Activated CD8-positive, alpha-beta memory T cell treated with anti-CD3 and anti-CD28 coated beads, Interleukin-2, amount 50 U/mL, for 24 hours (primary cell): Measurements from ENCODE around the gene DCAF8.

Experiments
- DNase-seq: peaks from one replicate; pipeline ENCODE4 v3.0.0-alpha.2; 2020; ENCODE audit errors: extremely low read depth

DCAF8 gene

DNA sequence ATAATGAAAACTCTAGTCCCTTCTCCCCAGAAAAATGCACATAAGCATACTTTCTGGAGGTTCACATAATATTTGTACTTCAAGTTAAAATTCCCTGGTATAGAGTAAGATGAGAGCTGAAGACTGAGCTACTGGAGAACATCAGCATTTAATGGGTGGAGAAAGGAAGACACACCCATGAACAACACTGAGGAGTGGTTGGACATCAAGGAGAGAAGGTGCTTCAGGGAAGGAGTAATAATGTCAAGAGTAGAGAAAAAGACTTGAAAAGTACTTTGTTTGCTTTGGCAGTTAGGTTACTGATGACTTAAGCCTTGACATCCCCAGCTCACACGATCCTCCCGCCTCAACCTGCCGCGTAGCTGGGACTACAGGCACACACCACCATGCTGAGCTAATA, 35.3 kb downstream of the DCAF8 start:
- no peak for DNase-seq

DNA sequence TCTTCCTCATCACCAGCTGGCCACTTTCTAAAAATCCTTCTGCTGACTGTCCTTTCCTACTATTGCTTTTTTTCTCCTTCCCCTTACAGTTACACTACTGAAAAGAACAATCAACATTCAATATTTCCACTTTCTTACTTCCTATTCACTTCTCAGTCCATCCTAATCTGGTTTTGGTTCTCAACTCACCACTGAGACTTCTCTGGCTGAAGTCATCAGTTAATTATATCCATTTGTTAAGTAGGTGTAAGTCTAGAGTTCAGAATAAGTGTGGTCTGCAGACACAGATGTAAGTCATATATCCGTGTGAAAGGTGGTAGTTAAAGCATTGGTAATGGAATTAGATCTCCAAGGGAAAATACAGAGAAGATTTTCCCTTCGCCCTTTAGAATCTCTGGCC, 35.7 kb downstream of the DCAF8 start:
- DNase-seq, result no peak

DNA sequence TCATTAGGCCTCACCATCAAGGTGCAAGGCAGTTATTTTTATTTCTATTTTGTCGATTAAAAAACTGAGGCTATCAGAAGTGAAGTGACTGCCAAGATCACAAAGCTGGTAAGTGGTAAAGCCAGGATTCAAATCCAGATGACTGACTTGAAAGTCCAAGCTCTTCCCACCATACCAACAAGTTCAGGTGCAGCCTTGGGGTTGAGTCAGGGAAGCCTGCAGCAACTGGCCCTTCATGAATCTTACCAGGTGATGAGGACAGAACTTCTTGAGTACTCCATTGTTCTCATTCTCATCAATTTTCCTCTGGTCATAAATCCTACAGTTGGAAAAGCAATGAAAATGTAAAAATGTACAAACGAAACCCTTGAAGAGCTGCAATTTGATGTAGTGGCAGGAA, 37.0 kb downstream of the DCAF8 start:
- DNase-seq, result no peak

DNA sequence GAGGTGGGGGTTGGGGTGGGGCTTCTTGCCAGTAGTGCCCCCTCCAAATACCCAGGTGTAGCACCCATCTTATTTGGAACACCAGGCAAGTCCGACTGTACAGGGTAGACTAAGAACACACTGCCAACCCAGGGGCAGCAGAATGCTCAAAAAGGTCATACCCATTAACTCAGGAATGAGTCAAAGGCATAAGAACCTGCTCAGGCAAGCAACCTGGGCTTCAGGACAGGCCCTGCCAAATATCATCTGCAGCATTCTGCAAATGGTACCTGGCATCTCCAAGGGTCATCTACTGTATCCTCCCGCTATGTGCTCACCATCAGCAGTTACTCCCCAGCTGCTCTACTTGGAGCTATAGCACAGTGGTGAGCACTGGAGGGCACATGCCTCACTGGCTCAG, 37.7 kb downstream of the DCAF8 start:
- no peak for DNase-seq

DNA sequence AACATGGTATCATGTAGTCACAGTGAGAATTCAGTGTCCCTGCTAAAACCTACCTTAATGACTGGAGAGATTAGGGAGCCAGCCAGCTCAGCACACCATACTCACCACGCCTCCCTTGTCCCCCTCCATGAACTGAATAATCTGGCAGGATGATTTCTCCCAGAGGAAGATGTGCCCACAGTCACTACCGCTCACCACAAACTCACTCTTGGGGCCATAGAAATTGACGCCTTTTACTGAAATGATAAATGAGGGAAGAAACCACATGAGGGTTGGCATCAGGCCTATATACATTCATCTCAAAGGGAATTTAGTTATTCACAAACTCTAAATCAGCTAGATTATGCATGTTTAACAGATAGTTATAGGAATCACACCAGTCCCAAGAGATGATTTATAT, 39.8 kb downstream of the DCAF8 start:
- no peak for DNase-seq

DNA sequence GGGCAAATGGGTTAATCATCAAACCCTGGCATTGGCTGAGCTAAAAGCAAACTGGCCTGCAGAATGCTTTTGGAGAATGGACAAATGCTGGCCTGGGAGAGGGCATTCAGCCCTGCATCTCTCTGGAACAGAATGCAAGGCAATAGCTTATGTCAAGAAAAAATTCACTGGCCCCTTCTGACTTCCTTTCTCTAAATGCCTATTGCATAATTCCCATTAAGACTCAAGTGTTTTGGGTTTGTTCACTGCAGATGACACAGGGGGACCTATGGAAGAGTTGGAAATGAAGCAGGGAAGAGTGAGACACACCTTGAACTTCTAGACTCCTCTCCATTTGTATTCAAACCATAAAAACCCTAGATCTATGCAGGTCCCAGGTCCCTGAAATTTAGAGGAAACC, 41.3 kb downstream of the DCAF8 start:
- DNase-seq, result no peak

DNA sequence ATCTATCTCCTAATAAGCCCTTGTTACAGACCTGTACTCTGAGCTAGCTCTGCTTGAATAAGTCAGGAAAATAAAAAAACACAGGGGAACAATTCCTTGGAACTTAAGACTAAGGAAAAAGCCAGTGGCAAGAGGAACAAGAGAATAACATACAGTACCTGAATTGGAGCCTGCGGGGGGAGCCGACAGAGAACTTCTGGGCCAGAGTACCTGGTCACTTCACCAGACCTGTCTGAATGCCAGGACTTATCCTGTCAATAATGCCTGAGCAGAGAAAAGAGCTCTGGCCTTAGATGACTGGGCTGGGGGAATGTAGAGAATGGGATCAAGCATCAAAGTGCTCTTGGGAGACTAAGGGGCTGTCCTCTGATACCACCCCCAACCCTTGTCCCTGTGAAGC, 42.0 kb downstream of the DCAF8 start:
- DNase-seq, result no peak

DNA sequence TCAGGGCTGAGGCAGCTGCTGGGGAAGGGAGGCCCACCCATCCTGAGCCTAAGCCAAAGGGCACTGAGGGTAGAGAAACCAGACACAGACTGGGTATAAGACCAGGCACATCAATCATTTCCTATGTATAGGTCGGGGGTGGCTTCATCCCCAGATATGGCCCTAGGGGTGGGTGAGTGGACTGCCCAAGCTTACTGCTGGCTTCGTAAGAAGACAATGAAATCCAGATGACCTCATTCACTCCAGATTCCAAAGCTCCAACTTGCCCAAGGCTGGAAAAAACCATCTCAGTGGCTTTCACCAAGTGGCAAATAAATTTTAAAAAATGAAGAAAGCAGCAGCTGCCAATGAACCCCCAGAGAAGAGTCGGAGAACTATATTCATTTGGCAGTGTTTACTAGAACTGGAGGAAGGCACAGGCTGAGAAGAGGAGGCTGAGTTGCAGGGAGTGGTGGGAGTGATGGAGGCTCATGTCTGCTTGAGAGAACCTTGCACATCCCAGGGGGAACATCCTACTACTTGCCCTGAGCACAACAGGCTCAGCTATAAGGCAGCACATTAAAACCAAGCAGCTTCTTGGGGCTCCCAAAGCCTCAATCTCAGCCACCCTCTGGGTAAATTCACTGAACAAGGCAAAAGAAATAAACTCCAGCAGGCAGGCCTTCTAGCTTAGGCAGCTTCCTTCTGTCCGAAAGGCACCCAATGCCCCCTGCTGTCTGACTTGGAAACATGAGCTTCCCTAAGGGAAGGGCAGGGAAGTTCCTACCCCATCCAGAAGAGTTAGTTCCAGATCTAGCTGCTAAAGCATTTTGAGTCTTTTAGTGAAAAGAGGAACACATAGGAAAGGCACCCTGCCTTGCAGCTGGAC, 43.1 kb downstream of the DCAF8 start:
- no peak for DNase-seq

DNA sequence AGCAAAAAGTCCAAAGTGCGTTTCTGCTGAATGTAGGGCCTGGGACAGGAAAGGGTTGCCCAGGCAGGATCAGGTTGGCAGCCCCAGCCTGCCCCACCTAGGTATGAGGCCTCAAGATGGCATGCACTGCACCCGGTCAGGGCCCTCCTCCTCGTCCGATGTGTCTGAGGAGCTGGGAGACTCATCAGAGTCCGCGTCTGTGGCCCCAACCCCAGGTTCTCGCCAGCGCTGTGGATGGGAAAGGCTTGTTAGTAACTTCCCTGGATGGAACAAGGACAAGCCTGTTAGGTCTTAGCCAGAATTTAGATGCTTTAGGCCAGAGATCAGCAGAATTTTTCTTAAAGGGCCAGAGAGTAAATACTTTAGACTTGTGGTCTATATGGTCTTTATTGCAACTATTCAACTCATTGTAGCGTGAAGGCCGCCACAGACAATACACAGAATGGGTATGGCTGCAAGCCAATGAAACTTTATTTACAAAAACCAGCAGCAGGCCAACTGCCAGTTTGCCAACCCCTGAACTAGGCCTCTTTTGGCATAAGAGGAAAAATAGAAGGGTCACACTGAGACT, 44.8 kb downstream of the DCAF8 start:
- no peak for DNase-seq

DNA sequence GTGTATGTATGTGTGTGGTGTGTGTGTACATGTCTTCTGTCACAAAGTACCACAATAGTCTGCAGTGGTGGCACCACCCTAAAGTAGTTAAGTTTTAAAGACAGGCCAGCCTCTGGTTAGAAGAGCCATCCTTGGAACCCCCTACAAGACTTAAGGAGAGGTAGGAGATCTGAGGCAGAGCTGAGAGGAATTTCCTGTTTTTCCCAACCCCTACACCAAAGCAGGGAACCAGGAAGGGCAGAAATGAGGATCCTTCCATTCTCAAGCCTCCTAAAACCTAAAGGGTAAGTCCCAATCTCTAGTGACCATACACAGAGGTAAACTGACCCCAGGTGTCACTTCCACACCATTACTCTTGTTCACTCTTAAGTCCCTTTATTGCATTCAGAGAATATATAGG, 46.0 kb downstream of the DCAF8 start:
- DNase-seq, result no peak

DNA sequence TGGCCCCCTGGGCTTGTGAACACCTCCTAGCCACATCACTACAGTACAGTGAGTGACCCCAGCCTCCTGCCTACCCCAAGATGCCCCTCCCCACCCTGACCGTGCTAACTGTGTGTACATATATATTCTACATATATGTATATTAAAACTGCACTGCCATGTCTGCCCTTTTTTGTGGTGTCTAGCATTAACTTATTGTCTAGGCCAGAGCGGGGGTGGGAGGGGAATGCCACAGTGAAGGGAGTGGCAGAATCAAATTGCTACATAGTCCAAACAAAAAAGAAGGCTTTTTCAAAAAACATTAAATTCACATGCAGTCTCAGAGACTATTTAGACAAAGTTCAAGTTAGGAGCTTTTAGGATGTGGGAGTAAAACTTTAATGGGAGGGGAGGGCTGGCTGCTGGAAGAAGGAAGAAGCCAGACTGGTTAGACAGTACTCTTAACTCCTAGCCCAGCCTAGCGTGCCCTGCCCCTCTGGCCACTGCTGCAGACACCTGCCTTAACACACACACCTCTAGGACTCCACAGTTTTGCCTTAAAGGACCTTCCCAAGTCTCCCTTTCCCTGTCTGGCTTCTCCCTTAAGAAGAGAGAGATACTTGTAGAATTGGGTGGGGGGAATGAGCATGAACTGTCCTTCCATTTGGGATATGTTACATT, 47.7 kb downstream of the DCAF8 start:
- DNase-seq, result no peak

DNA sequence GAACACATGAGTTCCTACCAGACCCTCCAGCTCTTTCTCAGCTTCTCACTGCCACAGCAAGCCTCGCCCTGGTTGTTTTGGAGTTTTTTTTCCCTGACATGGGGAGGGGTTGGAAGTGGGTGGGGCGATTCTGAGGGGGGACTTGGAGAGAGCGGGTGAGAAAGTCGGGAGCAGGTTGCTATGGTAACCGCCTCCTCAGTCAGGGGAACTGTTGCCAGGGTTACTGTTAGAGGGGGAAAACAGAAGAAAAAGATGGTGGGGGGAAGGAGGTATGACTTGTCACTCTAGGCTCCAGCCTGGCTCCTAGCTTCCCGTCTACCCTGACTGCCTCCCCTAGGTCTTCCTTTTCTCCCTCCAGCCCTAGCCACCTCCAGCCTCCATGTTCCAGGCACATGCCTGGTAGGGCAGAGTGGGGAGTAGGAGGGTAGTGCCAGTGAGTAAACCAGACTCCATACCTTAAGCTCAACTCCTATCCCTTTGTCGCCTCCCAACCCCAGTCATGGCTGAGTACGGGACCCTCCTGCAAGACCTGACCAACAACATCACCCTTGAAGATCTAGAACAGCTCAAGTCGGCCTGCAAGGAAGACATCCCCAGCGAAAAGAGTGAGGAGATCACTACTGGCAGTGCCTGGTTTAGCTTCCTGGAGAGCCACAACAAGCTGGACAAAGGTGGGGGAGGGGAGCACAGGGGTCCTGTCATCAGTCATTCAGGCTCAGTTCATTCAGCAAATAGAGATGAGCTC, 51.1 kb downstream of the DCAF8 start:
- no peak for DNase-seq

DNA sequence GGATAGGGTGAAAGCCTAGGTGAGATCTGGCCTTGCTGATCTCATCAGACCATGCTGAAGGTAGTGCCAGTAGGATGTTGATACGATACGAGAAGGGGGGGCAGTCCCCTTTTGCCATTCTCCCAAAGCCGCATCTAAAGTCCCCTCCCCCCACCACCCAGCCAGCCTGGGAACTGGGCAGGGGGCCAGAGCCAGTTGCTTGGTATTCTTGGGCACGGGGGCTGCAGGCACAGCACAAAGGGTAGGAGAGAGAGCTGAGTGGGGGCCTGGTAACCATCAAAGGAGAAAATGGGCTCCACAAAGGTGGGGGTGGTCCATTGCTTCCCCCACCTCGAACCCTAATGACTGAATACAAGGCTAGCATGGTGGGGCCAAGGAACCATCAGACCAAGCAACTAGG, 51.8 kb downstream of the DCAF8 start:
- DNase-seq, result no peak

DNA sequence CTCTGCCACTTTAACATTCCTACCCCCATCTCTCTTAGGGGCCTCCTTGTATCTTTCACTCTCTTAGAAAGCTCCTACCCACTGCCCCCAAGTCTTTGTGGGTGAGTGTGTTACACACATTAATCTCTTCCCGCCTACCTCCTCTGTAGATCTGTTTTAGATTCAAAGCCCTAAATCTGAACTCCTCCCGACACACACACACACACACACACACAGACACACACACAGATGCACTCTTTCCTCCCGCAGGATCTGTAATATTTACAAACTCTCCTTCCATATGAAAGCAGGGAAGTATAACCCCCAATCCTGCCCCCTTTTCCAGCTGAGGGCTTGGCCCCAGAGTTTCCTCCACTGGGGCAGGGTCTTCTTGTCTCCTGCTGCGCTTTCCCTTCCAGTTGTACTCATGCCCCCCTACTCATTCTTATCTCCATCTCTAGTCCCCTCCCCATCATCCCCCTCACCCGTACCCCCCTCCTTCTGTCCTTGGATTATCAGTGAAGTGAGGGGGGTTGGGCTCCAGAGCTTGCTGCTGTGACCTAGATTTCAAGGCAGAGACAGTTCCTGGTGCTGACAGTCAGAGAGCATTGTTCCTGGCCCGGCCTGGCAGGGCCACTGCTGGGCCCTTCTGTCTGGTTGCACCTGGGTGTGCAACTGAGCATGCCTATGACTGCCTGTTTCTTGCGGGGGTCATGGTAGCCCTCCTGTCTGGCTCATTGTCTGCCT, 52.9 kb downstream of the DCAF8 start:
- DNase-seq, result no peak

DNA sequence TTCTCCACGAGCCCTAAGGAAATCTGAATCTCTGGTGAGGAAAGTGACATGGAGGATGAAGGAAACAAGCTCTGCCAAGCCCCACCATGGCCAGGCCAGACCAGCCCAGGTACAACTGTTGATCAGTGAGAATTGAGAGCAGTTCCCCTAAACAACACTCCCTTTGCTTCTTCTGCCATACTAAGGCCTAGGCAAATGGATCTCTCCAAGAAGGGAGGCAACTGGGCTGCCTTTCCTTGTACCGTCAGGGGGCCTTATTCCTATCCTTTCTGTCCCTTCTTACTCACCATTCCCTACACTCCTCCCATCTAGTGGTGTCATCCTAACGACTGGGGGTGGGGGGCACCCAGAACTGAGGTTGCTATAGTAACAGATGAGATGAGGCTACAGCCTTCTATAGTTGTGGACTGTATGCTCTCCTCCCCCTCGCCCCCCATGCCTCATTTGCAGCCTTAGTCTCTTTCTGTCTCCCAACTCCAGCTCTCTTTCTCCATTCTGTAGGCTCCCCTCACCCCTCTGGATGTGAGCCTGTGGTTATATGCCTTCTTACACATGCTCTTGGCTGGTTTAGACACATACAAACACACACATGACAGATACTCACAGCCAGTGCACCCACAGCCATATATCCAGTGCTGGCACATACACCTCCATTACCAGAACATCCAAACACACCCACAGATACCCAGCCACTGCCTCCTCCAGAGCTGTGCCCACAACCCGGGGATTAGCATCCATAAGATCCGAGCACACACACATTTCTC, 53.6 kb downstream of the DCAF8 start:
- DNase-seq, result no peak

DNA sequence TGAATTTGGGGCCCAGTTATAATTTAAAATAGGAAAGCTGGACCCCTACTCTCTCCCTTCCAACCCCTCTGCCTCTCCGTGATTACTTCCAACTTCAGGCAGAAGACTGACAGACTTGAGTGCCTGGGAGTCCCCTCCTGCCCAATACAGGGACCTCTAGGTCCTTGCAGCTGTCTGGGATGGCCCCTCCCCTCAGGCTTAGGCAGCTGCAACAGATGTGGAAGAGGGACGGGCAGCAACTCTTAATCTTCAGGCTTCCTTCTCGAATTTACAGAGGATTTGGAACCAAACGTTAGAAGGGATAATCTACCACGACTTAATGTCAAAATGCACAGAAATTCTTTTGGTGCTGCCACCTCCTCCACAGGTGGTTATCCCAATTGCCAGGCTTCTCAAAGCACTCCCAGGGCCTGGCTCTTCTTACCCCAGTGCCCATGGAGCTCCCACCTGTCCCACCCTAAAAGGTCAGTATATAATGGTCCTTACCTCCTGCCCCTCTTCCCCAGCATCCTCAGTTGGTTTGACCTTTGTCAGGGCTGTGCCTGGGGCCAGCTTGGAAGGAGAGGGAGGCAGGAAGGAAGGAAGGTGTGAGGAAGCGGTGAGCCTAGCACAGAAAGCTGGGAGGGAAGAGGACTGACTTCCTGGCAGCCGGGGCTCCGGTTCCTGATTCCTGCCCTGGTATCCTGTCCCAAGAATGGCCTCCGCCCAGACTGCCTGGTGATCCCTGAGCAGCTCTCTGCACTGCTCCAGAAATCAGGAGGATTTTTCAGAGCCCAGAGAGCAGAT, 54.4 kb downstream of the DCAF8 start:
- no peak for DNase-seq

DNA sequence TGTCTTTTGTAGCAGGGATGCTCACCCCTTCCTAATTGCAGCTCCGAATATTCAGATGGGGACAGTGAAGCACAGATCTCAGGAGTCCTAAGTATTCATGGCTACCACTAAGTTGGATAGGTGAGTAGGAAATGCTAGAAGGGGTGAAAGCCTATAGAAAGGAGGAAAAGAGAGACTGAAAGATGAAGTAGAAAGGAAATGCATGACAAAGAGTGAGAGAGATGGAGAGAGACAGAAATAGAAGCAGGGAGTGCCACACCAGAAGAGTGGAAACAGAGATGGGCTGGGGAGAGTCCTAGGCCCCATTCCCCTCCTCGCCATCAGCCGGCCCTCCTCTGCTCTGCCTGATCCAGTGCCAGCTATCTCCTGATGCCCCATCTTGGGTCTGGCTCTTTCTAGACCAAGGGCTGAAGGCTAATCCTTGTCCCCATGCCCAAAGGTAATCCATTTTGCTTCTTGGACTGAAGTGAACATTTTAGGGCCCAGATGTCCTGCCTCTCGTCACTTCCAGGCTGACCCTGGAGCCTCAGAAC, 55.2 kb downstream of the DCAF8 start:
- no peak for DNase-seq

DNA sequence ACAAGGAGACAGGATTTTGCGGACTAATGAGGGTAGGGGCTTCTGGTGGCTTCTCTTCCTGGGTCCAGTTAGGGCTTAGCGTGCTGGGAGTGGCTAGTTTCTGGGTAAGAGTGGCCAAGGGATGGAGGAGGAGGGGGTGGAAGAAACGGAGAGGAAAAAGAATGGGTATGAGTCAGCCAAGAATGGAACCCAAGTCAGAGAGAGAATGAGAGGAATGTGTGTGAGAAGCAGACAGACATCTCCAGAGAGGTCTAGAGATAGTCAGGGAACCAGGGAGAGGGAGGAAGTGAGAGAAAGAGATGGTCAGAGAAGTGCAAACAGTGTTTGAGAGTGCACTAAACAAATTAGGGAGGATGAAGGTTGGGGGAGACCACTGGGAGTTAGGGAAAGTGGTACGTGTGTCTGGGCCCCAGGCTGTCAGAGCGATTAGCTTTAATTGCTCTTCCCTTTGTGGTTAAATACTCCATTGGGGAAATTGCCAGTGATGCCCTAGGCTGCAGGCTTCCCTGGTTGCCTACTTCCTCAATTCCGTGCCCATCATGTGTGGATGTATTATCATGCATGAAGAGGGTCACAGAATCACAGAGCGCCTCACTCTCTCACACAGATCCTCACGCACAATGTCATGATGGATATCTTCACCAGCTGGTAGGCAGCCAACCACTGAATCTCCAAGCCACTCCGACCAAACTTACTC, 55.8 kb downstream of the DCAF8 start:
- no peak for DNase-seq

DNA sequence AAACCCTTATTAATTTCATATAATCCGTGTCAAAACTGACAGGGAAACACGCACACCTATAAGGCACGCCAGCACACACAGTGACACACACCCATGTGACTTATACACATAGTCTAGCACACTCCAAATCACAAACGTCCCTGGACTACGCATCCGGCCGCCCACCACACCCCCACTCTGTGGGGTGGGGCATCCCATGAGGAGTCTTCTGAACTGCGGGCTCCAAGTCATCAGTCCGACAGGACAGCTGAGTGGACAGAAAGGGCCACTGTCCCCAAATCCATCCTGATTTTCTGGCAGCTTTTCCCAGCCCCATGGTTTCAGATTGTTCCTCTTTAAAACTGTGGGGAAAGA, 56.3 kb downstream of the DCAF8 start:
- peak; percentile 13 for DNase-seq
